SU-DHL-6 (cell line): ENCODE results near the gene HOXD4.

Experiments used
- H2AFZ ChIP-seq: fragments of 200-600 bp; sonication (generic); 2 replicates; pipeline ENCODE4 v1.6.1; 2014; ENCODE audit warnings: low read depth, mild to moderate bottlenecking, moderate library complexity, mixed read lengths, antibody characterized with exemption, low read length; ENCODE audit not compliant: severe bottlenecking
- H3F3A ChIP-seq: fragments of 200-600 bp; shearing (Covaris generic); 2 replicates; pipeline ENCODE4 v1.6.0; 2016; ENCODE audit warnings: antibody characterized with exemption, mild to moderate bottlenecking; ENCODE audit not compliant: insufficient read depth
- H3K27ac ChIP-seq: fragments of 200-600 bp; sonication (generic); 2 replicates; pipeline ENCODE4 v1.5.1; 2016; ENCODE audit warnings: low read depth, mild to moderate bottlenecking, low read length, moderate library complexity, mixed read lengths
- H3K27me3 ChIP-seq: fragments of 200-600 bp; sonication (generic), shearing (Covaris generic); 2 replicates; pipeline ENCODE4 v1.6.0; 2014; ENCODE audit warnings: mild to moderate bottlenecking, low read length
- H3K36me3 ChIP-seq: fragments of 200-600 bp; sonication (generic); 2 replicates; pipeline ENCODE4 v1.6.1; 2014; ENCODE audit warnings: mild to moderate bottlenecking, low read length, mixed read lengths
- H3K4me2 ChIP-seq: fragments of 300-600, 200-600 bp; shearing (Covaris generic), sonication (generic); 2 replicates; pipeline ENCODE4 v1.6.0; 2014; ENCODE audit warnings: low read length, low read depth, mild to moderate bottlenecking; ENCODE audit not compliant: poor library complexity, severe bottlenecking
- H3K4me3 ChIP-seq: fragments of 200-600 bp; sonication (generic); 2 replicates; pipeline ENCODE4 v1.5.1; 2014; ENCODE audit warnings: antibody characterized with exemption, low read length, mild to moderate bottlenecking, mixed read lengths; ENCODE audit not compliant: insufficient read depth, poor library complexity, severe bottlenecking
- H3K79me2 ChIP-seq: fragments of 200-600 bp; sonication (generic); 2 replicates; pipeline ENCODE4 v1.6.1; 2014; ENCODE audit warnings: mild to moderate bottlenecking, low read length, moderate library complexity; ENCODE audit not compliant: insufficient read depth
- H3K9ac ChIP-seq: fragments of 200-600 bp; sonication (generic); 2 replicates; pipeline ENCODE4 v1.7.0; 2014; ENCODE audit warnings: mild to moderate bottlenecking, low read length
- H3K9me2 ChIP-seq: fragments of 200-600 bp; sonication (generic); replicated peaks from 2 replicates; pipeline ENCODE4 v1.6.1; 2014; ENCODE audit warnings: low read length; ENCODE audit not compliant: insufficient read depth
- H3K9me3 ChIP-seq: fragments of 200-600 bp; sonication (generic); 2 replicates; pipeline ENCODE4 v1.6.1; 2014; ENCODE audit warnings: low read length, mixed read lengths; ENCODE audit not compliant: insufficient read depth
- H4K20me1 ChIP-seq: fragments of 200-600 bp; sonication (generic); 2 replicates; pipeline ENCODE4 v1.6.1; 2014; ENCODE audit warnings: low read depth, mild to moderate bottlenecking, antibody characterized with exemption, low read length, moderate library complexity, mixed read lengths
- EZH2phosphoT487 ChIP-seq: fragments of 200-600 bp; sonication (generic), shearing (Covaris generic); conservative IDR thresholded peaks from 2 replicates; pipeline ENCODE4 v1.6.1; 2018; ENCODE audit warnings: mild to moderate bottlenecking, antibody characterized with exemption, low read length, moderate library complexity, mixed read lengths
- TF ChIP-seq, protein P1 (sequence below): fragments of 200-600 bp; sonication (generic); IDR thresholded peaks from one replicate; pipeline ENCODE4 v1.5.1; 2017; ENCODE audit warnings: antibody characterized with exemption, mild to moderate bottlenecking, low read length, moderate library complexity; ENCODE audit not compliant: insufficient read depth, poor library complexity, severe bottlenecking

Gene HOXD4

DNA sequence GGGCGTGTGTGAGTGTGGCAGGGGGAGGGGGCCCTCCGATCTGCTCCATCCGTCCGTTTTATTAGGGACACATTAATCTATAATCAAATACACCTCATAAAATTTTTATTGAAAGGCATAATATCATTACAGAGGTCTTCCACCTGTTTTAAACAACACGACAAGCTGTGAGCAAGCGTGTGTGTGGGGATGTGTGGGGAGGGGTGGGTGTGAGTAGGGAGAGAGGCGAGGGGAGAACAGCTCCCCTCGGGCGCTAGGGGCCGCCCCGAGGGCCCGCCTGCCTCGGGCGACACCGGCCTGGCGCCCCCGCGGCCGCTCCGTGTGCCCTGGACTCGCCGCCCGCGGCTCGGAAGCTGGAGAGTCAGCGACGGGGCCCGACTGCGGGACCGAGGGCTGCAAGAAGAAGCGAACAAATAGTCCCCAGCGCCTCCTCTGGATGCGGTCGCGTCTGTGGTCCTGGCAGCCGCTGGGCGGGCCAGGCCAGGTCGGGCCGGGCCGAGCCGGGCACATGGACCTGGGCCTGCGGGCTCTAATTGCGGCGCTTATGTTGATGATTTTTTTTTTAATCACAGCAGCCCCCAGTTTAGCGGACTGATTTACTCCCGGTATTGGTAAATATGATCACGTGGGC, 29.2 kb upstream of the HOXD4 start:
- no peaks in the 10 kb centered on the region for H3F3A ChIP-seq
- no peaks in the 10 kb centered on the region for H4K20me1 ChIP-seq
- no peaks in the 10 kb centered on the region for H3K9me2 ChIP-seq
- TF ChIP-seq, protein P1, sequence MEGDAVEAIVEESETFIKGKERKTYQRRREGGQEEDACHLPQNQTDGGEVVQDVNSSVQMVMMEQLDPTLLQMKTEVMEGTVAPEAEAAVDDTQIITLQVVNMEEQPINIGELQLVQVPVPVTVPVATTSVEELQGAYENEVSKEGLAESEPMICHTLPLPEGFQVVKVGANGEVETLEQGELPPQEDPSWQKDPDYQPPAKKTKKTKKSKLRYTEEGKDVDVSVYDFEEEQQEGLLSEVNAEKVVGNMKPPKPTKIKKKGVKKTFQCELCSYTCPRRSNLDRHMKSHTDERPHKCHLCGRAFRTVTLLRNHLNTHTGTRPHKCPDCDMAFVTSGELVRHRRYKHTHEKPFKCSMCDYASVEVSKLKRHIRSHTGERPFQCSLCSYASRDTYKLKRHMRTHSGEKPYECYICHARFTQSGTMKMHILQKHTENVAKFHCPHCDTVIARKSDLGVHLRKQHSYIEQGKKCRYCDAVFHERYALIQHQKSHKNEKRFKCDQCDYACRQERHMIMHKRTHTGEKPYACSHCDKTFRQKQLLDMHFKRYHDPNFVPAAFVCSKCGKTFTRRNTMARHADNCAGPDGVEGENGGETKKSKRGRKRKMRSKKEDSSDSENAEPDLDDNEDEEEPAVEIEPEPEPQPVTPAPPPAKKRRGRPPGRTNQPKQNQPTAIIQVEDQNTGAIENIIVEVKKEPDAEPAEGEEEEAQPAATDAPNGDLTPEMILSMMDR = no peak
- TF ChIP-seq EZH2phosphoT487 = no peak
- H3K4me2 ChIP-seq = no peak overlapping the region
- H3K36me3 ChIP-seq = no peaks in the 10 kb centered on the region
- H3K79me2 ChIP-seq = no peaks in the 10 kb centered on the region
- no peak overlapping the region for H3K27ac ChIP-seq
- H3K9me3 ChIP-seq = no peaks in the 10 kb centered on the region
- H3K27me3 ChIP-seq = no peaks in the 10 kb centered on the region
- no peak overlapping the region for H2AFZ ChIP-seq
- no peak overlapping the region for H3K4me3 ChIP-seq
- H3K9ac ChIP-seq = no peak overlapping the region

DNA sequence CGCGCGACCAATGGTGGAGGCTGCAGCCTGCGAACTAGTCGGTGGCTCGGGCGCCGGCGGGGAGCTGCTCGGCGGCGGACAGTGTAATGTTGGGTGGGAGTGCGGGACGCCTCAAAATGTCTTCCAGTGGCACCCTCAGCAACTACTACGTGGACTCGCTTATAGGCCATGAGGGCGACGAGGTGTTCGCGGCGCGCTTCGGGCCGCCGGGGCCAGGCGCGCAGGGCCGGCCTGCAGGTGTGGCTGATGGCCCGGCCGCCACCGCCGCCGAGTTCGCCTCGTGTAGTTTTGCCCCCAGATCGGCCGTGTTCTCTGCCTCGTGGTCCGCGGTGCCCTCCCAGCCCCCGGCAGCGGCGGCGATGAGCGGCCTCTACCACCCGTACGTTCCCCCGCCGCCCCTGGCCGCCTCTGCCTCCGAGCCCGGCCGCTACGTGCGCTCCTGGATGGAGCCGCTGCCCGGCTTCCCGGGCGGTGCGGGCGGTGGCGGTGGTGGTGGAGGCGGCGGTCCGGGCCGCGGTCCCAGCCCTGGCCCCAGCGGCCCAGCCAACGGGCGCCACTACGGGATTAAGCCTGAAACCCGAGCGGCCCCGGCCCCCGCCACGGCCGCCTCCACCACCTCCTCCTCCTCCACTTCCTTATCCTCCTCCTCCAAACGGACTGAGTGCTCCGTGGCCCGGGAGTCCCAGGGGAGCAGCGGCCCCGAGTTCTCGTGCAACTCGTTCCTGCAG, 28.5 kb upstream of the HOXD4 start, which contains the start of gene HOXD9:
Gene HOXD9 (plus strand): TSS at position 37 of the 728 bp plus-strand sequence. CDS start 50 bp downstream, at position 87.
- Histone ChIP-seq H3K27ac (no peak within 1 kb of the TSS), H4K20me1 (no peaks in the 10 kb centered on the region), H3K79me2 (no peaks in the 10 kb centered on the region), H3K9ac (no peak within 1 kb of the TSS), H3K36me3 (no peaks in the 10 kb centered on the region), H3K4me2 (no peak within 1 kb of the TSS), H3F3A (no peaks in the 10 kb centered on the region), H2AFZ (no peak within 1 kb of the TSS), H3K27me3 (no peaks in the 10 kb centered on the region), H3K9me2 (no peaks in the 10 kb centered on the region), H3K9me3 (no peaks in the 10 kb centered on the region), H3K4me3 (no peak within 1 kb of the TSS)
- no peak for TF ChIP-seq EZH2phosphoT487
- TF ChIP-seq, protein P1 = no peak

DNA sequence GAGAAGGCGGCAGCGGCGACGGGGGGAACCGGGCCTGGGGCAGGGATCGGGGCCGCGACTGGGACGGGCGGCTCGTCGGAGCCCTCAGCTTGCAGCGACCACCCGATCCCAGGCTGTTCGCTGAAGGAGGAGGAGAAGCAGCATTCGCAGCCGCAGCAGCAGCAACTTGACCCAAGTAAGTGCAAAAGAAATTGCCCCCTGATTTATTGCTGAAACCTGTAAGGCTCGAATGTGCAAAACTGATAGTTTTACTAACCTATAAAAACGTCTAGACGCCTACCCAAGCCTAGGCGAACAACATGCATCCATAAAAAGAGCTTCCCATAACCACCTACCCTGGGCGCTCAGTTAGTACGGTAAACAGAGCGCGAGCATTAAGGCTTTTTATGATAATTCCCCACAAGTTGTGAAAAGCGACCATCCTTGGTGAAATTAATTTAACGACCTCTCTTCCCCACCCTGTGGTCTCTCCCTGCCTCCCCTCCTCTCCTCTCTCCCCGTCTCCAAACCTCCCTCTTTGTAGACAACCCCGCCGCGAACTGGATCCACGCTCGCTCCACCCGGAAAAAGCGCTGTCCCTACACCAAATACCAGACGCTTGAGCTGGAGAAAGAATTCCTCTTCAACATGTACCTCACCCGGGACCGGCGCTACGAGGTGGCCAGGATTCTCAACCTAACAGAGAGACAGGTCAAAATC, 27.8 kb upstream of the HOXD4 start:
- TF ChIP-seq EZH2phosphoT487 = no peak
- TF ChIP-seq, protein P1 = no peak
- Histone ChIP-seq H3K4me3 (no peak overlapping the region), H3K79me2 (no peaks in the 10 kb centered on the region), H3K27ac (no peak overlapping the region), H3K9me3 (no peaks in the 10 kb centered on the region), H3K36me3 (no peaks in the 10 kb centered on the region), H3K27me3 (no peaks in the 10 kb centered on the region), H3F3A (no peaks in the 10 kb centered on the region), H3K9ac (no peak overlapping the region), H4K20me1 (no peaks in the 10 kb centered on the region), H3K9me2 (no peaks in the 10 kb centered on the region), H3K4me2 (no peak overlapping the region), H2AFZ (no peak overlapping the region)
